Keratinocyte (primary cell): ENCODE measurements around the gene OTOG. TPM values are rescaled to one million over a fixed set of nuclear protein-coding genes. Genes with fewer than 3 reads are reported as not detected.

Source experiments
- DNase-seq: peaks from one replicate; pipeline ENCODE4 v3.0.0-alpha.2; 2011; ENCODE audit warnings: low read depth, missing footprints, low spot score
- FAIRE-seq: peaks from 2 replicates; lab custom pipeline; 2011; peaks lifted over from hg19 to GRCh38; lab: Jason Lieb, UNC
- H2AFZ ChIP-seq: 2 replicates; pipeline ENCODE4 v1.6.0; 2012; ENCODE audit warnings: low read length, control low read depth, inconsistent platforms; ENCODE audit not compliant: control insufficient read depth
- H3K27ac ChIP-seq: 2 replicates; pipeline ENCODE4 v1.5.1; 2011; ENCODE audit warnings: low read length; ENCODE audit not compliant: control insufficient read depth, insufficient read depth
- H3K27me3 ChIP-seq: 3 replicates; pipeline ENCODE4 v1.6.0; 2011; ENCODE audit warnings: low read length; ENCODE audit not compliant: control insufficient read depth, insufficient read depth; ENCODE audit errors: extremely low read depth
- H3K36me3 ChIP-seq, 2 experiments: 2 replicates in 1 of 2; 3 replicates in 1 of 2; pipeline ENCODE4 v1.5.1; 2011; ENCODE audit warnings: low read length in 2 of 2, mild to moderate bottlenecking in 1 of 2; ENCODE audit not compliant: control insufficient read depth in 2 of 2, insufficient read depth in 2 of 2; ENCODE audit errors: extremely low read depth in 1 of 2
- H3K4me1 ChIP-seq: 3 replicates; pipeline ENCODE4 v1.5.1; 2011; ENCODE audit warnings: low read length; ENCODE audit not compliant: control insufficient read depth, insufficient read depth; ENCODE audit errors: extremely low read depth
- H3K4me2 ChIP-seq: 3 replicates; pipeline ENCODE4 v1.6.0; 2011; ENCODE audit warnings: low read depth, low read length; ENCODE audit not compliant: control insufficient read depth, insufficient read depth; ENCODE audit errors: extremely low read depth
- H3K4me3 ChIP-seq, 3 experiments: fragments of 200-600 bp in 1 of 3; sonication (generic) in 1 of 3; 2 replicates in 2 of 3; 3 replicates in 1 of 3; pipeline ENCODE4 v1.5.1; 2011 to 2016; ENCODE audit warnings: low read length in 3 of 3, mild to moderate bottlenecking in 3 of 3, control low read depth in 2 of 3, inconsistent platforms in 1 of 3, low read depth in 1 of 3, mixed read lengths in 1 of 3, mixed run types in 1 of 3, moderate library complexity in 1 of 3; ENCODE audit not compliant: control insufficient read depth in 2 of 3, insufficient read depth in 2 of 3; ENCODE audit errors: extremely low read depth in 1 of 3
- H3K79me2 ChIP-seq: 2 replicates; pipeline ENCODE4 v1.6.0; 2012; ENCODE audit warnings: low read length; ENCODE audit not compliant: control insufficient read depth, insufficient read depth
- H3K9ac ChIP-seq: 3 replicates; pipeline ENCODE4 v1.6.0; 2011; ENCODE audit warnings: low read length; ENCODE audit not compliant: control insufficient read depth, insufficient read depth; ENCODE audit errors: extremely low read depth
- H3K9me1 ChIP-seq: 3 replicates; pipeline ENCODE4 v1.6.0; 2011; ENCODE audit warnings: low read length; ENCODE audit not compliant: control insufficient read depth, insufficient read depth; ENCODE audit errors: extremely low read depth
- H3K9me3 ChIP-seq: 2 replicates; pipeline ENCODE4 v1.5.1; 2012; ENCODE audit warnings: low read depth, low read length; ENCODE audit not compliant: control insufficient read depth
- H4K20me1 ChIP-seq: 3 replicates; pipeline ENCODE4 v1.6.0; 2011; ENCODE audit warnings: low read length; ENCODE audit not compliant: control insufficient read depth, insufficient read depth; ENCODE audit errors: extremely low read depth
- EZH2 ChIP-seq: IDR thresholded peaks from one replicate; pipeline ENCODE4 v1.6.1; 2012; ENCODE audit warnings: inconsistent platforms, mild to moderate bottlenecking, low read length, moderate library complexity
- dilution Hi-C: fragments of 300-500 bp; cut with MboI; formaldehyde crosslinking; loops from one replicate; pipeline ENCODE4 v1.7.0; 2020; ENCODE audit warnings: low sequenced_read_pairs; ENCODE audit not compliant: extremely low pct_ligation_motif_present
- polyA plus RNA-seq, 5 experiments: library from polyadenylated mRNA; depleted of rRNA in 3 of 5; stranded (reverse) in 3 of 5; stranded (forward) in 1 of 5; unstranded in 1 of 5; fragments of >200 nt; gene quantifications; 1 replicate in 1 of 5; 2 replicates in 3 of 5; 3 replicates in 1 of 5; pipeline versions ENCODE4 v1.2.1 to v1.2.3, GENCODE V29; 2011 to 2012; ENCODE audit warnings: missing spikeins in 2 of 5, low read depth in 1 of 5, low replicate concordance in 1 of 5
- TF ChIP-seq, protein P1 (sequence below), 3 experiments: IDR thresholded peaks in 1 of 3; conservative IDR thresholded peaks in 1 of 3; optimal IDR thresholded peaks in 1 of 3; 2 replicates in 2 of 3; 3 replicates in 1 of 3; pipeline versions ENCODE3 to v1.5.1; 2011; ENCODE audit warnings: low read length in 3 of 3, mild to moderate bottlenecking in 3 of 3, moderate library complexity in 2 of 3, control low read depth in 1 of 3, inconsistent platforms in 1 of 3; ENCODE audit not compliant: insufficient read depth in 2 of 3; ENCODE audit errors: extremely low read depth in 1 of 3

The OTOG gene
- polyA plus RNA-seq, 1 donor (not counting 4 experiments of a cell fraction or from before 2014, with no cell fraction given), result not detected

DNA sequence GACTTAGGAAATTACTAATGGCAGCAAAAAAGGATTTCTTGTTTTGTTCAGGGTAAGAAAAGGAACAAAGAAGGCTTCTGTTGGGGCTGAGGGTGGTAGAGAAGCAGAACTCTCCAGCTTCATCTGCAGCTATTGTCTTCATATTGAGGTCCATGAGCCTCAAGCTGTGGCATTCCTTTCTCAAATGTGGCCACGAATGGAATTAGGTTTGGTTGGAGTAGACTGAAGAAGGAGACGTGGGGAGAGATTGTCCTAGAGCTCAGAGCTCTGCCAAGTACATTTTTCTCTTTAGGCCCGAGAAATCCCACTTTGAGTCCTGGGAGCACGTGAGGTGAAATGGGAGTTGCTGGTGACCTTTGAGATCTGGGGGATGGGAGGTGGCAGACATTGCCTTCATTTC, 146.5 kb downstream of the OTOG start:
- no peak overlapping the region for H3K4me3 ChIP-seq
- H2AFZ ChIP-seq, result no peak overlapping the region
- TF ChIP-seq, protein P1, sequence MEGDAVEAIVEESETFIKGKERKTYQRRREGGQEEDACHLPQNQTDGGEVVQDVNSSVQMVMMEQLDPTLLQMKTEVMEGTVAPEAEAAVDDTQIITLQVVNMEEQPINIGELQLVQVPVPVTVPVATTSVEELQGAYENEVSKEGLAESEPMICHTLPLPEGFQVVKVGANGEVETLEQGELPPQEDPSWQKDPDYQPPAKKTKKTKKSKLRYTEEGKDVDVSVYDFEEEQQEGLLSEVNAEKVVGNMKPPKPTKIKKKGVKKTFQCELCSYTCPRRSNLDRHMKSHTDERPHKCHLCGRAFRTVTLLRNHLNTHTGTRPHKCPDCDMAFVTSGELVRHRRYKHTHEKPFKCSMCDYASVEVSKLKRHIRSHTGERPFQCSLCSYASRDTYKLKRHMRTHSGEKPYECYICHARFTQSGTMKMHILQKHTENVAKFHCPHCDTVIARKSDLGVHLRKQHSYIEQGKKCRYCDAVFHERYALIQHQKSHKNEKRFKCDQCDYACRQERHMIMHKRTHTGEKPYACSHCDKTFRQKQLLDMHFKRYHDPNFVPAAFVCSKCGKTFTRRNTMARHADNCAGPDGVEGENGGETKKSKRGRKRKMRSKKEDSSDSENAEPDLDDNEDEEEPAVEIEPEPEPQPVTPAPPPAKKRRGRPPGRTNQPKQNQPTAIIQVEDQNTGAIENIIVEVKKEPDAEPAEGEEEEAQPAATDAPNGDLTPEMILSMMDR (optimal IDR thresholded peaks at IDR 0.05 in 1 of 3, IDR thresholded peaks at IDR 0.05 in 1 of 3, conservative IDR thresholded peaks at IDR 0.05 in 1 of 3; ENCODE audit: extremely low read depth in 1 of 3, insufficient read depth in 2 of 3, low read length in 3 of 3), result no peak
- TF ChIP-seq EZH2, result no peak
- peaks cover 38% of the 10 kb centered on the region for H3K27me3 ChIP-seq
- H3K4me2 ChIP-seq, result no peak overlapping the region
- no peaks in the 10 kb centered on the region for H4K20me1 ChIP-seq
- FAIRE-seq (no peak), DNase-seq (no peak)
- no peaks in the 10 kb centered on the region for H3K9me1 ChIP-seq
- H3K4me1 ChIP-seq, result no peaks in the 10 kb centered on the region
- no peak overlapping the region for H3K27ac ChIP-seq
- H3K9ac ChIP-seq, result no peak overlapping the region
- no peaks in the 10 kb centered on the region for H3K9me3 ChIP-seq
- no peaks in the 10 kb centered on the region for H3K79me2 ChIP-seq
- dilution Hi-C loops, result no loop called here
- no peaks in the 10 kb centered on the region for H3K36me3 ChIP-seq

DNA sequence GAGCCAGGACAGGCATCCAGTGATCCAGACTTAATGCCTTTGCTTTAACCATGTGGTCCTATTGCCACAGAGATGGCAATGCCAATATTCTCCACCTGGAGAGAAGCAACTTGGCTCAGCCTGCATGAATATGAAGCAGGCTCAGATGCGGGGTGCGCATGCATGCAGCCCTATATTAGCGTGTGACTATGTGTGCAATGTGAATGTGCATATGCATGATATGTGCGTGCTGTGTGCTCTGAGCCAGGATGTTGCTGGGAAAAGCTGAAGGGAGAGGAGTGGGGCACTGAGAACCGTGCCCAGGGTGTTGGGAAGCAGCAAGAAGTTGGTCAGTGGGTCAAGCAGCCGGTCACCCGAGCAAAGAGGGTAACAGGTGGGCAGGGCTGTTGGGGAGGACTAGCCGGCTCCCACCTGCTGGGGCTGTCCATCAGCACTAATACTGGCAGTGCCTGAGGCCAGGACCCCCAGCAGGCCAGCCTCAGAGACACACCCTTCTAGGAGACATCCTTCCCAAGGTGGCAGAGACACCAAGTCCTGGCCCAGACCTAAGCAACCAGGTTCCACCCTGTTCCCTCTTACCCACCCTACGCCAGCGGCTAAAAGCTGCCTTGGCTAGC, 147.5 kb downstream of the OTOG start:
- TF ChIP-seq EZH2, result no peak
- TF ChIP-seq, protein P1 (optimal IDR thresholded peaks at IDR 0.05 in 1 of 3, IDR thresholded peaks at IDR 0.05 in 1 of 3, conservative IDR thresholded peaks at IDR 0.05 in 1 of 3; ENCODE audit: extremely low read depth in 1 of 3, insufficient read depth in 2 of 3, low read length in 3 of 3), result no peak
- no peak for FAIRE-seq
- Histone ChIP-seq H3K9me3 (no peaks in the 10 kb centered on the region), H3K36me3 (no peaks in the 10 kb centered on the region), H3K9ac (no peak overlapping the region), H3K27ac (no peak overlapping the region), H3K4me1 (no peaks in the 10 kb centered on the region), H3K4me3 (no peak overlapping the region), H3K9me1 (no peaks in the 10 kb centered on the region), H4K20me1 (no peaks in the 10 kb centered on the region), H3K4me2 (no peak overlapping the region), H3K79me2 (no peaks in the 10 kb centered on the region), H2AFZ (no peak overlapping the region), H3K27me3 (peaks cover 38% of the 10 kb centered on the region)
- dilution Hi-C loops, result no loop called here
- DNase-seq, result no peak
